Smooth muscle cell (in vitro differentiated cells): ENCODE results near the gene KRTAP10-3. TPM values are rescaled to one million over a fixed set of nuclear protein-coding genes. Genes with fewer than 3 reads are reported as not detected.

Source experiments
- DNase-seq: peaks from one replicate; lab custom pipeline; 2025; ENCODE audit not compliant: unreplicated experiment; lab: John Stamatoyannopoulos, UW
- H2AFZ ChIP-seq: fragments of 200-600 bp; sonication (generic); 2 replicates; pipeline ENCODE4 v1.6.0; 2016; ENCODE audit warnings: antibody characterized with exemption, low read depth, mild to moderate bottlenecking
- H3F3A ChIP-seq: fragments of 200-600 bp; sonication (generic); 2 replicates; pipeline ENCODE4 v1.6.0; 2017; ENCODE audit warnings: antibody characterized with exemption, low read depth
- H3K27ac ChIP-seq: fragments of 200-600 bp; sonication (generic); 2 replicates; pipeline ENCODE4 v1.5.1; 2016; ENCODE audit warnings: low read depth, mild to moderate bottlenecking
- H3K27me3 ChIP-seq: fragments of 200-600 bp; sonication (generic); 2 replicates; pipeline ENCODE4 v1.6.1; 2016; ENCODE audit warnings: low read depth, mild to moderate bottlenecking
- H3K36me3 ChIP-seq: fragments of 200-600 bp; sonication (generic); 2 replicates; pipeline ENCODE4 v1.5.1; 2016; ENCODE audit warnings: low read depth
- H3K4me1 ChIP-seq: fragments of 200-600 bp; sonication (generic); 2 replicates; pipeline ENCODE4 v1.5.1; 2016; ENCODE audit warnings: low read depth
- H3K4me2 ChIP-seq: fragments of 200-600 bp; sonication (generic); 2 replicates; pipeline ENCODE4 v1.6.0; 2016; ENCODE audit warnings: mild to moderate bottlenecking
- H3K4me3 ChIP-seq: fragments of 200-600 bp; sonication (generic); 2 replicates; pipeline ENCODE4 v1.5.1; 2016; ENCODE audit warnings: mild to moderate bottlenecking
- H3K79me2 ChIP-seq: fragments of 200-600 bp; sonication (generic); 2 replicates; pipeline ENCODE4 v1.6.0; 2016; ENCODE audit warnings: low read depth, mild to moderate bottlenecking
- H3K9ac ChIP-seq: fragments of 200-600 bp; sonication (generic); 2 replicates; pipeline ENCODE4 v1.6.0; 2016; ENCODE audit warnings: low read depth
- H3K9me3 ChIP-seq: fragments of 200-600 bp; sonication (generic); replicated peaks from 2 replicates; pipeline ENCODE4 v1.5.1; 2016; ENCODE audit warnings: low read depth
- H4K20me1 ChIP-seq: fragments of 200-600 bp; sonication (generic); 2 replicates; pipeline ENCODE4 v1.6.0; 2016; ENCODE audit warnings: low read depth
- WGBS: methylation state at CpG from one replicate; pipeline ENCODE4 v1.1.7; 2016; ENCODE audit warnings: low lambda C conversion rate; 5-methylcytosine and 5-hydroxymethylcytosine counted together
- polyA plus RNA-seq: library from polyadenylated mRNA; unstranded; fragments of >200 nt; fragmentation: Nextera tagmentation; extraction: Ambion mirVana; gene quantifications from 2 replicates; pipeline ENCODE4 v1.2.1, GENCODE V29; 2016
- total RNA-seq: library from RNA; depleted of rRNA; stranded (reverse); fragments of >200 nt; gene quantifications from 2 replicates; pipeline ENCODE4 v1.2.3, GENCODE V29; 2014
- TF ChIP-seq, protein P1 (sequence below): fragments of 200-600 bp; sonication (generic); IDR thresholded peaks from 2 replicates; pipeline ENCODE4 v1.5.1; 2017; ENCODE audit warnings: borderline replicate concordance, mild to moderate bottlenecking, antibody characterized with exemption; ENCODE audit not compliant: insufficient read depth, poor library complexity, severe bottlenecking

The KRTAP10-3 gene
- total and polyA plus RNA-seq, 2 experiments from 2014 or later, result not detected

DNA sequence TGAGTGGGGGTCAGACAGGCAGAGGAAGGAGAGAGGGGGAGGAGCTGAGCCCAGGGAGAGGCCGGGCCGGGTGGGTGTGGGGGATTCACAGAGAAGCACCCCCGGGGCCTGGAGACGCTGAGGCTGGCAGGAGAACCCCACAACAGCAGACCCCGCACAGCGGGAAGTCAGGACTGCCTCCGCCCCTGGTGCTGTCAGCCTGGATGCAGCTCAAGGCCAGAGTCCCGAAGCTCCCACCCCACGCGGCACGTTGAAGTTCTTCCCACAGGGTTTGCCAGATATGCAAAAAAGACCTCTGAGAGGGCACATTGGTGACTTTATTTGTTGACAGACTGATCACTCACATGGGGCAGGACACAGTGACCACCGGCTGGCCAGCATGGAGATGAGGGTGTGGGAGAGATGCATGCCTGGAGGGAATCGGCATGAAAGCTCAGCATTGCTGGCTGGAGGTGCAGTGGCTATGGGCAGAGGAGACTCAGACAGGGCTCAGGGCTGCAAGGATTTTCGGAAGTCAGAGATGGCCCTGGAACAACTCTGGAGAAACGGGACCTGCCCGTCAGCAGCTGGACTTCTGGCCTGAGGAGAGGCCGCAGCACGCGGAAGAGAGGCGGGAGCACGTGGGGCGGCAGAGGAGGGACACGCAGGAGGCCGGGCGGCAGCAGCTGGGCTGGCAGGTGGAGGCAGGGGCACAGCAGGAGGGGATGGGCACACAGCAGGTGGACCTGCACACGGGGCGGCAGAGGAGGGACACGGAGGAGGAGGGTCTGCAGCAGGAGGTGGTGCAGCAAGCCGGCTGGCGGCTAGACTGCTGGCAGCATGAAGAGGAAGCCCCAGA lies 885 bp downstream of the KRTAP10-3 start:
- Histone ChIP-seq H3K9ac (no peak overlapping the region), H3K9me3 (no peaks in the 10 kb centered on the region)
- TF ChIP-seq, protein P1, sequence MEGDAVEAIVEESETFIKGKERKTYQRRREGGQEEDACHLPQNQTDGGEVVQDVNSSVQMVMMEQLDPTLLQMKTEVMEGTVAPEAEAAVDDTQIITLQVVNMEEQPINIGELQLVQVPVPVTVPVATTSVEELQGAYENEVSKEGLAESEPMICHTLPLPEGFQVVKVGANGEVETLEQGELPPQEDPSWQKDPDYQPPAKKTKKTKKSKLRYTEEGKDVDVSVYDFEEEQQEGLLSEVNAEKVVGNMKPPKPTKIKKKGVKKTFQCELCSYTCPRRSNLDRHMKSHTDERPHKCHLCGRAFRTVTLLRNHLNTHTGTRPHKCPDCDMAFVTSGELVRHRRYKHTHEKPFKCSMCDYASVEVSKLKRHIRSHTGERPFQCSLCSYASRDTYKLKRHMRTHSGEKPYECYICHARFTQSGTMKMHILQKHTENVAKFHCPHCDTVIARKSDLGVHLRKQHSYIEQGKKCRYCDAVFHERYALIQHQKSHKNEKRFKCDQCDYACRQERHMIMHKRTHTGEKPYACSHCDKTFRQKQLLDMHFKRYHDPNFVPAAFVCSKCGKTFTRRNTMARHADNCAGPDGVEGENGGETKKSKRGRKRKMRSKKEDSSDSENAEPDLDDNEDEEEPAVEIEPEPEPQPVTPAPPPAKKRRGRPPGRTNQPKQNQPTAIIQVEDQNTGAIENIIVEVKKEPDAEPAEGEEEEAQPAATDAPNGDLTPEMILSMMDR, result no peak

GRCh38 chr21:44556879-44557278 lies 1.7 kb downstream of the KRTAP10-3 start:
- TF ChIP-seq, protein P1, result no peak
- Histone ChIP-seq H3K36me3 (no peaks in the 10 kb centered on the region), H3K27ac (no peak overlapping the region), H3K4me3 (no peak overlapping the region), H2AFZ (no peak overlapping the region), H4K20me1 (no peaks in the 10 kb centered on the region), H3F3A (no peaks in the 10 kb centered on the region), H3K4me1 (no peaks in the 10 kb centered on the region), H3K9ac (no peak overlapping the region), H3K79me2 (no peaks in the 10 kb centered on the region), H3K4me2 (no peak overlapping the region), H3K9me3 (no peaks in the 10 kb centered on the region), H3K27me3 (no peaks in the 10 kb centered on the region)
- 93% methylated on average over 9 of the region's 9 CpGs for WGBS
- no peak for DNase-seq

More for the DNA sequence above, 885 bp downstream of the KRTAP10-3 start:
- Histone ChIP-seq H3K27me3 (no peaks in the 10 kb centered on the region), H3K27ac (no peak overlapping the region), H3K4me2 (no peak overlapping the region), H2AFZ (no peak overlapping the region), H3K4me1 (no peaks in the 10 kb centered on the region), H3K36me3 (no peaks in the 10 kb centered on the region), H4K20me1 (no peaks in the 10 kb centered on the region), H3K79me2 (no peaks in the 10 kb centered on the region), H3F3A (no peaks in the 10 kb centered on the region), H3K4me3 (no peak overlapping the region)
- no peak for DNase-seq
- 82% methylated on average over 28 of the region's 30 CpGs for WGBS

DNA sequence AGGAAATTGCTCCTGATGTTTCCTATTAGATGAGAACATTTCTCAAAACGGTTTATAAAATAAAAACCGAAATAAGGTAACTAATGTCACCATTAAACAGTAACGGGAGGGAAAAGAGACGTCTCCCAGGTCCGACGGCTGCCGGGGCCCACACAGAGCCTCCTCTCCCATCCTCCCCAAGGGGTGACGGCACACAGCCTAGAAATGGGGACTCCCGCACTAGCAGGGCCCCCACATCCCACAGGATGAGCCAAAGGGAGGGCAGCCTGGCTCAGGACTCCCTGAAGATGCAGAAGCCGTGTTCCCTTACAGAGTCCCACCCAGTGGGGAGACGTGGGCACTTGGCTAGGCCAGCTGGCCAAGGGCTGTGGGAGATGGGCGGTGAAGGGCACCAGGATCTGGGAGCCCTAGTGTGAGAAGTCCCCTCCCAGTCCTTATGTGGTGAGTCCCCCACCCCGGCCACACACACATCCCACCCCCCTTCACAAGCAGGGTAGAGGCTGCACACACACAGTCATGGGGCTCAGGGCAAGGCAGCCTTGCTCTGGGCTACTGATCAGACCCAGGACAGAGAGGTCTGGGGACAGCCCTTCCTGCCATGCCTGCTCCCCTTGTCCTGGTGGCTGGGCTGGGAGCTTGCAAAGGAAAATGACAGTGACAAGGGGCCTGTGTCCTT lies 3.3 kb downstream of the KRTAP10-3 start:
- no peak overlapping the region for H3K9ac ChIP-seq
- H3K9me3 ChIP-seq, result no peaks in the 10 kb centered on the region
- H4K20me1 ChIP-seq, result no peaks in the 10 kb centered on the region
- no peaks in the 10 kb centered on the region for H3K4me1 ChIP-seq
- DNase-seq, result no peak
- TF ChIP-seq, protein P1, result no peak
- WGBS, result 90% methylated on average over 13 of the region's 13 CpGs
- H3K4me2 ChIP-seq, result no peak overlapping the region
- H3K27me3 ChIP-seq, result no peaks in the 10 kb centered on the region
- no peak overlapping the region for H3K27ac ChIP-seq
- no peak overlapping the region for H2AFZ ChIP-seq
- no peaks in the 10 kb centered on the region for H3F3A ChIP-seq
- no peak overlapping the region for H3K4me3 ChIP-seq
- no peaks in the 10 kb centered on the region for H3K36me3 ChIP-seq
- H3K79me2 ChIP-seq, result no peaks in the 10 kb centered on the region
